Right lobe of liver (tissue), 4 donors: ENCODE data around the gene NRSN2.

Experiments
- CTCF ChIP-seq, 4 donors: fragments of 200-600 bp in 3 of 4; fragments of 450-650 bp in 1 of 4; IDR thresholded peaks; one replicate each; pipeline versions ENCODE4 v1.5.1 to v1.8.0; 2016 to 2022; ENCODE audit warnings: antibody characterized with exemption in 4 of 4, mild to moderate bottlenecking in 2 of 4
- POLR2A ChIP-seq: fragments of 450-650 bp; IDR thresholded peaks from one replicate; pipeline ENCODE4 v1.6.1; 2017; ENCODE audit warnings: antibody characterized with exemption, mild to moderate bottlenecking
- donor health status: DM: no; HTN: no; CAD: no.
- donor health status: DM: no; HTN: no; CAD: no.
- donor health status: DM: no; HTN: yes; CAD: no.

- TF ChIP-seq CTCF (IDR thresholded peaks at IDR 0.05) = no peak
- no peak for TF ChIP-seq POLR2A
These were observed 50.7 kb downstream of the NRSN2 start for GRCh38 chr20:397432-398237.
